Activated gamma-delta T cell (primary cell): ENCODE results near the gene TMC1.

Source experiments
- DNase-seq: peaks from one replicate; lab custom pipeline; 2025; lab: John Stamatoyannopoulos, UW

Gene TMC1

GRCh38 chr9:72615931-72616330 is 94.5 kb downstream of the TMC1 start:
- no peak for DNase-seq

- no peak for DNase-seq
Observed at GRCh38 chr9:72618811-72619210, 97.4 kb downstream of the TMC1 start.

GRCh38 chr9:72622186-72622585 is 100.8 kb downstream of the TMC1 start:
- DNase-seq, result no peak

GRCh38 chr9:72623156-72623555 is 101.7 kb downstream of the TMC1 start:
- no peak for DNase-seq

- no peak for DNase-seq
Observed at GRCh38 chr9:72627147-72627546, 105.7 kb downstream of the TMC1 start.

- no peak for DNase-seq
Observed at GRCh38 chr9:72627956-72628540, 106.6 kb downstream of the TMC1 start.

- no peak for DNase-seq
Observed at GRCh38 chr9:72633966-72634365, 112.6 kb downstream of the TMC1 start.

GRCh38 chr9:72635197-72635596 is 113.8 kb downstream of the TMC1 start:
- no peak for DNase-seq

- no peak for DNase-seq
Observed at GRCh38 chr9:72636621-72637020, 115.2 kb downstream of the TMC1 start.

GRCh38 chr9:72643651-72644050 is 122.2 kb downstream of the TMC1 start:
- DNase-seq, result no peak

GRCh38 chr9:72646061-72646460 is 124.7 kb downstream of the TMC1 start:
- DNase-seq, result no peak

GRCh38 chr9:72648324-72649126 is 127.1 kb downstream of the TMC1 start:
- no peak for DNase-seq

- no peak for DNase-seq
Observed at GRCh38 chr9:72649127-72649442, 127.7 kb downstream of the TMC1 start.

GRCh38 chr9:72650206-72650605 is 128.8 kb downstream of the TMC1 start:
- DNase-seq, result no peak

GRCh38 chr9:72656021-72656420 is 134.6 kb downstream of the TMC1 start:
- DNase-seq, result no peak

GRCh38 chr9:72657023-72657422 is 135.6 kb downstream of the TMC1 start:
- DNase-seq, result no peak

- DNase-seq, result no peak
Observed at GRCh38 chr9:72658703-72659102, 137.3 kb downstream of the TMC1 start.

GRCh38 chr9:72661401-72662135 is 140.2 kb downstream of the TMC1 start:
- DNase-seq, result no peak

- DNase-seq, result no peak
Observed at GRCh38 chr9:72665421-72665820, 144.0 kb downstream of the TMC1 start.

GRCh38 chr9:72667181-72667580 is 145.8 kb downstream of the TMC1 start:
- no peak for DNase-seq

- no peak for DNase-seq
Observed at GRCh38 chr9:72674961-72675360, 153.6 kb downstream of the TMC1 start.

- no peak for DNase-seq
Observed at GRCh38 chr9:72675586-72675985, 154.2 kb downstream of the TMC1 start.

GRCh38 chr9:72680593-72681282 is 159.3 kb downstream of the TMC1 start:
- DNase-seq, result no peak
